Activated T-helper 1 cell treated with anti-CD3 and anti-CD28 coated beads, Interleukin-12 subunit alpha, Interleukin-12 subunit beta, Interleukin-2, Interleukin-4 antibody, amounts not matched to agents 30 ng/mL and 10 ng/mL and 1 ng/mL, durations not matched to agents 14 hours and 24 hours and 36 hours (primary cell): ENCODE measurements around the gene MND1. TPM values are rescaled to one million over a fixed set of nuclear protein-coding genes. Genes with fewer than 3 reads are reported as not detected.

ENCODE experiments used
- DNase-seq: peaks from one replicate; pipeline ENCODE4 v3.0.0; 2021; ENCODE audit warnings: low spot score
- H3K27ac Mint-ChIP-seq: one replicate; pipeline ENCODE4 v1.8.0; 2021; ENCODE audit warnings: mild to moderate bottlenecking, mixed read lengths
- H3K27me3 Mint-ChIP-seq: one replicate; pipeline ENCODE4 v1.8.0; 2022; ENCODE audit warnings: mild to moderate bottlenecking, moderate library complexity, mixed read lengths; ENCODE audit not compliant: insufficient read depth
- H3K36me3 Mint-ChIP-seq: one replicate; pipeline ENCODE4 v1.8.0; 2021; ENCODE audit warnings: low read depth, mixed read lengths
- H3K4me1 Mint-ChIP-seq: one replicate; pipeline ENCODE4 v1.8.0; 2021; ENCODE audit warnings: low read depth, mixed read lengths
- H3K4me3 Mint-ChIP-seq: one replicate; pipeline ENCODE4 v1.8.0; 2021; ENCODE audit warnings: mild to moderate bottlenecking, moderate library complexity, mixed read lengths
- H3K9me3 Mint-ChIP-seq: one replicate; pipeline ENCODE4 v1.8.0; 2021; ENCODE audit warnings: mixed read lengths
- intact Hi-C: fragments of 100-400 bp; cut with micrococcal nuclease; formaldehyde crosslinking; loops from one replicate; pipeline ENCODE4 v1.15.1; 2024
- total RNA-seq: library from RNA; stranded (reverse); gene quantifications from 2 replicates; pipeline ENCODE4 v1.2.3, GENCODE V29; 2022

The MND1 gene
- total RNA-seq, 1 donor from 2014 or later: 13.5 TPM

DNA sequence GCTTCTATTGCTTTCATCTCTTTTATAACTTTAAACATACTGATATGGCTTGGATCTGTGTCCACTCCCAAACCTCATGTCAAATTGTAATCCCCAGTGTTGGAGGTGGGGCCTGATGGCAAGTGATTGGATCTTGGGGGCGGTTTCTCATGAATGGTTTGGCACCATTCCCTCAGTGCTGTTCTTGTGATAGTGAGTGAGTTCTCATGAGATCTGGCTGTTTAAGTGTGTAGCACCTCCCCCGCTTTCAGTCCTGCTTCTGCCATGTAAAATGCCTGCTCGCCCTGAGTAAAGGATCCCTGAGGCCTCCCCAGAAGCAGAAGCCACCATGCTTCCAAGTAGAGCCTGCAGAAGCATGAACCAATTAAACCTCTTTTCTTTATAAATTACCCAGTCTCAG, 17.7 kb downstream of the MND1 start:
- Mint-ChIP-seq H3K4me3 (no peak overlapping the region), H3K36me3 (peaks cover 39% of the 10 kb centered on the region), H3K4me1 (peaks cover 10% of the 10 kb centered on the region), H3K27ac (no peak overlapping the region), H3K9me3 (no peaks in the 10 kb centered on the region), H3K27me3 (no peaks in the 10 kb centered on the region)
- intact Hi-C loops: no loop called here
- no peak for DNase-seq

DNA sequence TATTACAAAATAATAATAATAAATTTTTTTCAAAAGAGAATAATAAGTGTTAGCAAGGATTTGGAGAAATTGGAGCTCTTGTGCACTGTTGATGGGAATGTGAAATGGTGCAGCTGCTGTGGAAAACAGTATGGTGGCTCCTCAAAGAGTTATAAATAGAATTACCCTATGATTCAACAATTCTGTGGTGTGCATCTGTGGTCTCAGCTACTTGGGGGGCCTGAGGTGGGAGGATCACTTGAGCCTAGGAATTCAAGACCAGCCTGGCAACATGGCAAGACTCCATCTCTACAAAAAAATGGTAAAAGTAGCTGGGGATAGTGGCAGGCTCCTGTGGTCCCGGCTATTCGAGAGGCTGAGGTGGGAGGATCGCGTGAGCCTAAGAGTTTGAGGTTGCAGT, 19.6 kb downstream of the MND1 start:
- no peak overlapping the region for H3K27ac Mint-ChIP-seq
- H3K36me3 Mint-ChIP-seq: peaks cover 47% of the 10 kb centered on the region
- intact Hi-C loops: no loop called here
- DNase-seq: no peak
- H3K4me3 Mint-ChIP-seq: no peak overlapping the region
- H3K4me1 Mint-ChIP-seq: peaks cover 6% of the 10 kb centered on the region
- no peaks in the 10 kb centered on the region for H3K9me3 Mint-ChIP-seq
- H3K27me3 Mint-ChIP-seq: no peaks in the 10 kb centered on the region

GRCh38 chr4:153365003-153365402, 20.5 kb downstream of the MND1 start:
- Mint-ChIP-seq H3K9me3 (no peaks in the 10 kb centered on the region), H3K27ac (peak overlapping the region; percentile 30), H3K4me1 (peaks cover 6% of the 10 kb centered on the region), H3K4me3 (no peak overlapping the region), H3K27me3 (no peaks in the 10 kb centered on the region), H3K36me3 (peaks cover 43% of the 10 kb centered on the region)
- DNase-seq: no peak
- intact Hi-C loops: no loop called here

- peaks cover under 1% of the 10 kb centered on the region for H3K9me3 Mint-ChIP-seq
- H3K27me3 Mint-ChIP-seq: no peaks in the 10 kb centered on the region
- H3K36me3 Mint-ChIP-seq: peaks cover 49% of the 10 kb centered on the region
- H3K4me3 Mint-ChIP-seq: no peak overlapping the region
- intact Hi-C loops: no loop called here
- H3K27ac Mint-ChIP-seq: no peak overlapping the region
- peaks cover 6% of the 10 kb centered on the region for H3K4me1 Mint-ChIP-seq
- DNase-seq: no peak
These were observed 22.0 kb downstream of the MND1 start for GRCh38 chr4:153366486-153366885.

DNA sequence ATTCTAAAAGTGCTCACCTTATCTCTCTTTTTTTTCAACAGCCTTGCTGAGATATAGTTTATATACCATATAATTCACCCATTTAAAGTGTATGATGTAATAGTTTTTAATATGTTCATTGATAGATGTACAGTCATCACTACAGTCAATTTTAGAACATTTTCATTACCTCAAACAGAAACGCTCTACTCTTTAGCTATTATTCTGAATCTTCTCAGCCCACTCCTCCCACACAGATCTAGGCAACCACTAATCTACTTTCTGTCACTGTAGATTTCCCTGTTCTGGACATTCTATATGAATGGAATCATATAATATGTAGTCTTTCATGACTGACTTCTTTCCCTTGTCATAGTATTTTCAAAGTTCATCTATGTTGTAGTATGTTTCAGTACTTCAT, 22.6 kb downstream of the MND1 start:
- Mint-ChIP-seq H3K9me3 (peaks cover 5% of the 10 kb centered on the region), H3K27ac (no peak overlapping the region), H3K27me3 (no peaks in the 10 kb centered on the region), H3K4me3 (no peak overlapping the region), H3K36me3 (peaks cover 52% of the 10 kb centered on the region), H3K4me1 (peaks cover 6% of the 10 kb centered on the region)
- DNase-seq: no peak
- intact Hi-C loops: no loop called here

DNA sequence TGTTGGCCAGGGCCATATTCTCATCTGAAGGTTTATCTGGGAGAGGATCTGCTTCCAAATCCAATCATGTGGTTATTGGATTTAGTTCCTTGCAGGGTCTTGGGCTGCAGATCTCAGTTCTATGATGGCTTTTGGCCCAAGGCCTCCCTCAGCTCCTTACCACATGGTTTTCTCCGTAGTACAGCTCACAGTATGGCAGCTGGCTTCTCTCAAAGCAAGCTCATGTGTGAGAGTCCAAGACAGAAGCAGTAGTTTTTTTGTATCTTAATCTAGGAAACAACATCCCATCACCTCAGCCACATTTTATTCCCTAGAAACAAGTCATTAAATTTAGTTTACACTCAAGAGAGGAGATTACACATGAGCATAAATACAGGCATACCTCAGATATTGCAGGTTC, 24.5 kb downstream of the MND1 start:
- DNase-seq: no peak
- intact Hi-C loops: no loop called here
- H3K9me3 Mint-ChIP-seq: peaks cover 11% of the 10 kb centered on the region
- no peak overlapping the region for H3K4me3 Mint-ChIP-seq
- H3K27me3 Mint-ChIP-seq: no peaks in the 10 kb centered on the region
- no peak overlapping the region for H3K27ac Mint-ChIP-seq
- peaks cover 6% of the 10 kb centered on the region for H3K4me1 Mint-ChIP-seq
- H3K36me3 Mint-ChIP-seq: peaks cover 48% of the 10 kb centered on the region

DNA sequence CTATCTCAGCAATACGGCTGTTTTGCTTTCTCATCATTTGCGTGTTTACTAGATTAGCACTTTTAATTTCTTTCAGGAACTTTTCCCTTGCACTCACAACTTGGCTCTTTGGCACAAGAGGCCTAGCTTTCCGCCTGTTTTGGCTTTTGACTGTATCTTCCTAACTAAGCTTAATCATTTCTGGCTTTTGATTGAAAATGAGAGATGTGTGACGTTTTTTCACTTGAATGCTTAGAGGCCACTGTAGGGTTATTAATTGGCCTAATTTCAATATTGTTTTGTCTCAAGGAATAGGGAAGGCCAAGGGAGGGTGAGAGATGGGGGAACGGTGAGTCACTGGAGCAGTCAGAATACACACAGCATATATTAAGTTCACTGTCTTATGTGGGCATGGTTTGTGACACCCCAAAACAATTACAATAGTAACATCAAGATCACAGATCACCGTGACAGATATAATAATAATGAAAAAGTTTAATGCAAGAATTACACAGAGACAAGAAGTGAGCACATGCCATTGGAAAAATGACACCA, 27.3 kb downstream of the MND1 start:
- H3K4me1 Mint-ChIP-seq: peaks cover 11% of the 10 kb centered on the region
- H3K4me3 Mint-ChIP-seq: no peak overlapping the region
- H3K9me3 Mint-ChIP-seq: peaks cover 11% of the 10 kb centered on the region
- intact Hi-C loops: no loop called here
- peaks cover 37% of the 10 kb centered on the region for H3K36me3 Mint-ChIP-seq
- DNase-seq: no peak
- no peaks in the 10 kb centered on the region for H3K27me3 Mint-ChIP-seq
- H3K27ac Mint-ChIP-seq: no peak overlapping the region

- H3K4me1 Mint-ChIP-seq: peaks cover 5% of the 10 kb centered on the region
- intact Hi-C loops: no loop called here
These were observed 28.6 kb downstream of the MND1 start for GRCh38 chr4:153372967-153373562.

DNA sequence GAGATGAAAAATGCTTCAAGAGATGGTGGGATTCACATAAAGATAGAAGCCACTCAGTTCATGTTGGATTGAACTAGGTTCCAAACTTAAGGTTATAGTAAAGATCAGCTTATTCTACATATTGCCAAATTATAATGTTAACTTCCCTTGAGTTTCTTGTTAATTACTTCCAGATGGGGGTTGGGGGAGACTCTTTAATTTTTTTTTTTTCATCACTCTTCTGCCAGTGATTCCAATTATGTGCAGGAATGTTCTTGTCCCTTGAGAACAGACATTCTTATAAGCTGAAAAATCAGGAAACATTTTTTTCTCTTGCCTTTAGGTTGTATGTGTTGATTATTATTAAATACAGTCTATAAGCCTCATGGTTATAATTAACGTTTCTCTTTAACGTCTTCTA, 30.0 kb downstream of the MND1 start:
- Mint-ChIP-seq H3K36me3 (peaks cover 23% of the 10 kb centered on the region), H3K4me1 (peaks cover 5% of the 10 kb centered on the region), H3K9me3 (peaks cover 11% of the 10 kb centered on the region), H3K4me3 (no peak overlapping the region), H3K27ac (no peak overlapping the region), H3K27me3 (no peaks in the 10 kb centered on the region)
- no peak for DNase-seq
- intact Hi-C loops: no loop called here

More at GRCh38 chr4:153372967-153373562, 28.6 kb downstream of the MND1 start:
- no peaks in the 10 kb centered on the region for H3K27me3 Mint-ChIP-seq
- no peak overlapping the region for H3K4me3 Mint-ChIP-seq
- peaks cover 27% of the 10 kb centered on the region for H3K36me3 Mint-ChIP-seq
- H3K9me3 Mint-ChIP-seq: peaks cover 11% of the 10 kb centered on the region
- no peak overlapping the region for H3K27ac Mint-ChIP-seq
- no peak for DNase-seq

- Mint-ChIP-seq H3K27ac (no peak overlapping the region), H3K9me3 (peaks cover 11% of the 10 kb centered on the region), H3K4me3 (no peak overlapping the region), H3K27me3 (no peaks in the 10 kb centered on the region), H3K4me1 (peaks cover 5% of the 10 kb centered on the region), H3K36me3 (peaks cover 21% of the 10 kb centered on the region)
- DNase-seq: no peak
- intact Hi-C loops: no loop called here
These were observed 30.8 kb downstream of the MND1 start for GRCh38 chr4:153375303-153375702.

- H3K9me3 Mint-ChIP-seq: no peaks in the 10 kb centered on the region
- no peaks in the 10 kb centered on the region for H3K4me1 Mint-ChIP-seq
- intact Hi-C loops: no loop called here
- H3K27me3 Mint-ChIP-seq: no peaks in the 10 kb centered on the region
- H3K4me3 Mint-ChIP-seq: no peak overlapping the region
- DNase-seq: no peak
- H3K36me3 Mint-ChIP-seq: peaks cover 8% of the 10 kb centered on the region
- H3K27ac Mint-ChIP-seq: no peak overlapping the region
These were observed 38.6 kb downstream of the MND1 start for GRCh38 chr4:153383131-153383530.

DNA sequence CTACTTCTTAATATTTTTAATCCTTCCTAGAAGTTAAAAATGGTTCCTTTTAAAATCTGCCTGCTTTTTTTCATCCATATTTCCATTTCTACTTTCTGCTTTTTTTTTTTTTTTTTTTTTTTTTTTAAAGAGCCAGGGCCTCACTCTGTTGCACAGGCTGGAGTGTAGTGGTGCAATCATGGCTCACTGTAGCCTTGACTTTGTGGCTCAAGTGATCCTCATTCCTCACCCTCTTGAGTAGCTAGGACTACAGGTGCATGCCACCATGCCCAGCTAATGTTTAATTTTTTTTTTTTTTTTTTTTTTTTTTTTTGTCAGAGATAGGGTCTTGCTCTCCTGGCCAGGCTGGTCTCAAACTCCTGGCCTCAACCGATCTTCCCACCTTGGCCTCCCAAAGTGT, 39.7 kb downstream of the MND1 start:
- intact Hi-C loops: no loop called here
- DNase-seq: no peak
- Mint-ChIP-seq H3K9me3 (no peaks in the 10 kb centered on the region), H3K4me3 (no peak overlapping the region), H3K4me1 (no peaks in the 10 kb centered on the region), H3K27ac (no peak overlapping the region), H3K36me3 (peaks cover 8% of the 10 kb centered on the region), H3K27me3 (no peaks in the 10 kb centered on the region)

DNA sequence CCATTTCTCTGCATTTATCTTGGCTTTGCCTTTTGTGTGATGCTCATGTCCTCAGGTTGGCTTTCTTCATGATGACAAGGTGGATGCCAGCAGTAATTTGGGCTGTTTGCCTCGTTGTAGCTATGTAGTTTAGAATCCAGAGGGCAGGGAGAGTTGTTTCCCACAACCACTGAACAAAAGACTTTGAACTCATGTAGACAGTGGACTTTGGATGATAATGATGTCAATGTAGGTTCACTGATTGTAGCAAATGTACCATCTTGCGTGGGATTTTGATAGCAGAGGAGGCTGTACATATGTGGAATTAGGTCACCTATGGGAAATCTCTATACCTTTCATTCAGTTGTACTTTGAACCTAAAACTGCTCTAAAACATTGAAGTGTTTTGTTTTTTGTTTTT, 41.3 kb downstream of the MND1 start:
- no peaks in the 10 kb centered on the region for H3K27me3 Mint-ChIP-seq
- no peaks in the 10 kb centered on the region for H3K4me1 Mint-ChIP-seq
- no peaks in the 10 kb centered on the region for H3K9me3 Mint-ChIP-seq
- peaks cover 8% of the 10 kb centered on the region for H3K36me3 Mint-ChIP-seq
- intact Hi-C loops: no loop called here
- no peak overlapping the region for H3K4me3 Mint-ChIP-seq
- DNase-seq: no peak
- H3K27ac Mint-ChIP-seq: no peak overlapping the region

GRCh38 chr4:153387981-153388380, 43.5 kb downstream of the MND1 start:
- no peak overlapping the region for H3K27ac Mint-ChIP-seq
- no peaks in the 10 kb centered on the region for H3K4me1 Mint-ChIP-seq
- no peaks in the 10 kb centered on the region for H3K27me3 Mint-ChIP-seq
- H3K36me3 Mint-ChIP-seq: peaks cover 8% of the 10 kb centered on the region
- intact Hi-C loops: no loop called here
- no peaks in the 10 kb centered on the region for H3K9me3 Mint-ChIP-seq
- H3K4me3 Mint-ChIP-seq: no peak overlapping the region
- DNase-seq: no peak
